HK-2 (cell line): ENCODE results near the gene HUNK.
"Not testable (repeated sequence)": the region's sequence is repeated elsewhere in the genome, so short reads cannot be mapped to it uniquely, and the experiment has no call there.

Source experiments
- DNase-seq: peaks from one replicate; pipeline ENCODE4 v3.0.0-alpha.2; 2018; ENCODE audit not compliant: unreplicated experiment

HUNK gene

DNA sequence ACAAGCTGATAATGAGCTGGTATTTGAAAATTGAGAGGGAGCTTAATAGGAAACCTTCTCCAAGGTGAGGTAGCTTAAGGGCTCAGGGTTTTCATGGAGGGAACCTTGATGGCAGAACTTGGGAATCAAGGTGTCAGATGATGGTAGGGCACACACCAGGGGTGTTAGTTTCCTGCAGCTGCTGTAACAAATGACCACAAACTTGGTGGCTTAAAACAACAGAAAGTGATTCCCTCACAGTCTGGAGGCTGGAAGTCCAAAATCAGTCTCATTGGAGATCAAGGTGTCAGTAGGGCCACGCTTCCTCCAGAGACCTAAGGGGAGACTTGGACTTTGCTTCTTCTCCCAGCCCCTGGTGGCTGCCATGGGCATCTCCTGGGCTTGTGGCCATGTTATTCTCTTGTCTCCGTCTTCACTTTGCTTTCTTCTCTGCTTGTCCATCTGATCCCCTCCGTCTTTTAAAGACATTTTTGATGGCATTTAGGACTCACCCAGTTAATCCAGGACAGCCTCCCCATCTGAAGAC is 45.5 kb downstream of the HUNK start:
- no peak for DNase-seq

DNA sequence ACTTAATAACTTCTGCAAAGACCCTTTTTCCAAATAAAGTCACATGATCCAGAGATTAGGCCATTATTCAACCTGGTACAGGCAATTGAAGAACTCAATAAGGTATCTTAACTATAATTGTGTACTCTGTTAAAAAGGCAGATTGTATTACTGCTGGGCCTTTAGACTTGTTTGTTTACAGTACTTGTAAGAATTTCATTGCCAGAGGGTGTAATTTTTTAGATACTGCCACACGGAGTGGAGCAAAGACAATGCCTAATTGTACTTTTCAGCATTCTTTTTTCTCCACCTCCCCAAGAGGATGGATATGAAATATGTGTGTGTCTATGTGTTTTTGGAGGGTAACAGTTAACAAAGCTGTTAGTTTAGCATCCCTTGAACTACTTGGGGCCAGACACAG is 47.5 kb downstream of the HUNK start:
- no peak for DNase-seq

DNA sequence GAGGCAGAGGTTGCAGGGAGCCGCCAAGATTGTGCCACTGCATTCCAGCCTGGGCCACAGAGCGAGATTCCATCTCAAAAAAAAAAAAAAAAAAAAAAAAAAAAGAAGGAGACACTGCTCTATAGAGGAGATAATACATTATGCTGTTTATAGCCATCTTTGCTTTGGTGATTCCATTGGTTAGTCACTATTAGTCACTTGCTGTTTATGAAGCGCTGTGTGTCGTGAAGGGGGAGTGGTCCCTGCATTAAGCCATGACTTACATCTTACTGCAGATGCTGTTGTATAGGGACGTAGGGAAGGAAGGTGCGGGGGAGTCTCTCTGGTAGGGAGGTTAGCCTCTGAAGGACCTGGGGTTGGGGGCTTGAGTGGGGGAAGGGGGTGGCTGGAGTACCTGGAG is 48.3 kb downstream of the HUNK start:
- DNase-seq = no peak

DNA sequence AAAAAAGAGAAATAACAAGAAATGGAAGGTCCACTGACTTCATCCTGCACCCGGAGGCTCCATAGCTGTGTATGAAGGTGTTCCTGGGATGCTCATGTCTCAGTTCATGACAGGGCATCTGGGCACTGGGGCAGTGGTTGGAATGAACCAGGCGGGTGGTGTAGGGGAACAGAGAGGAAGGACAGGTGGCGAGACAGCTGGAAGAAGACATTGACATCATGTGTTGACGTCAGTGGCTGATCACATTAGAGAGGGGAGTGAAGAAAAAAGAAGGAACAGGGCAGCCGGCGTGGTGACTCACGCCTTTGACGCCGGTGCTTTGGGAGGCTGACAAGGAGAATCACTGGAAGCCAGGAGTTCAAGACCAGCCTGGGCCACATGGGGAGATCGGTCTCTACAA is 50.1 kb downstream of the HUNK start:
- no peak for DNase-seq

DNA sequence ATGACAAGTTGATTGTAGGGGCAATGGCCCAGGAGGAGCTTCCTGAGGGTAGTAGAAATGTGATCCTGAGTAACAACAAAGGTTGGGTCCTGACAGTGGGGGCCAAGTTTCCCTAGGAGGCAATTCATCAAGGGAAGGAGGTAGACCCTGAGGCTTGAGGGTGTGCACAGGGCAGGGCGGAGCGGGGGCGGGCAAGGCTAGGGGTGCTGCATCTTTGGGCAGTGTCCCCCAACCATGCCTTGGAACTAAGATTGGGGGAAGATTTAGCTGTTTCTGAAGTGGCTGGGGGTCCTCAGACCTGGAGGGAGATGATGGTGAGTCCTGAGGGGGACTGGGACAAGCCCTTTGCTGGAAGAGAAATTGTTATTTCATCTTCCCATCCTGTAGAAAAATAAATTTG is 50.9 kb downstream of the HUNK start:
- DNase-seq = no peak

DNA sequence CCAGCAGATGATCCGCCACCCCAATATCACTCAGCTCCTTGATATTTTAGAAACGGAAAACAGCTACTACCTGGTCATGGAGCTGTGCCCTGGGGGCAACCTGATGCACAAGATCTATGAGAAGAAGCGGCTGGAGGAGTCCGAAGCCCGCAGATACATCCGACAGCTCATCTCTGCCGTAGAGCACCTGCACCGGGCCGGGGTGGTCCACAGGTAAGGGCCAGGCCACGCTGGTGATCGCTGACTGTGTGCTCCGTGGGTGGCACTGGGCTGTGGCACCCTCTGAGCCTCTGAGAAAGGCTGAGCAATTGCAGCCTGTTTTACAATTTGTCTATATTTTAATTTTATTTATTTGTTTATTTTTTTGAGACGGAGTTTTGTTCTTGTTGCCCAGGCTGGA is 51.7 kb downstream of the HUNK start:
- no peak for DNase-seq

DNA sequence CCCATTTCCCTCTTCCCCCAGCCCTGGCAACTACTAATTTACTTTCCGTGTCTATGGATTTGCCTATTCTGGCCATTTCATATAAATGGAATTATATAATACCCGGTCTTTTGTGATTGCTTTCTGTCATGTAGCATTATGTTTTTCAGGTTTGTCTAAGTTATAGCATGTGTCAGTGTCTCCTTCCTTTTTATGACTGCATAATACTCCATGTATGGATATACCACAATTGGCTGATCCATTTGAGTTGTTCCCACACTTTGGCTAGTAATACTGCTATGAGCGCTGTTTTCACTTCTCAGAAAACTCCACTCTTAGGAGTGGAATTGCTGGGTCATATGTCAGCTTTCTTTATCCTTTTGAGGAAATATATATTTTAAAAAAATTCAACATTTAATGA is 53.7 kb downstream of the HUNK start:
- DNase-seq = no peak

DNA sequence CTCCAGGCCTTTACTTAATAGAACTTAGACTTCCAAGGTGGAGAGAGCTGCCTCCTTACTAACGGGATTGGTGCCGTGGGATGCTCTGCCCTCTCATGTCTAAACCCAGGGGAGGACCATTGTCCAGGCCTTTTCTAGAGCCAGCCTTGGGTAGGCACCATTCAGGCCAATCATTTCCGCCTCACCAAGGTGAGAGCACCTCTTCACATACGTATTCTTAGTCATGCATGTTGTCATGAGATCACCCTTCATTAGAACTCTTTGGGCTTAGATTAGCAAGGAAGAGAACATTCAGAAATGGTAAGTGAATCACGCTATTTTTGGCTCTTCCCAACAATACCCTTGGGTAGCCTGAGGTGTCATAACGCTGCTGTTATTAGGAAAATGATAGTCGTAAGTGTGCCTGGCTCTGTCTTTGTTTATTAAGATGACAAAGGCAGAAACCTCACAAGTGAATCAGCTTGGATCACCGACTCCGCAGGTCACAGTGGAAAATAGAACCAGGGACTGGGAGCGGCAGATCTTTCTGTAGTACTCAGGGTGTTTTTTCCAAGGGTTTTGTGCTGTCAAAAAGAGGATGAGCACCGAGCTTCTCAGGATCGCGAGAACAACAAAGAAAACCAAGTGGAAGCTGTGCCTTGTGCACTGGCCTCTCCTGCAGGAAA is 55.0 kb downstream of the HUNK start:
- DNase-seq = no peak

DNA sequence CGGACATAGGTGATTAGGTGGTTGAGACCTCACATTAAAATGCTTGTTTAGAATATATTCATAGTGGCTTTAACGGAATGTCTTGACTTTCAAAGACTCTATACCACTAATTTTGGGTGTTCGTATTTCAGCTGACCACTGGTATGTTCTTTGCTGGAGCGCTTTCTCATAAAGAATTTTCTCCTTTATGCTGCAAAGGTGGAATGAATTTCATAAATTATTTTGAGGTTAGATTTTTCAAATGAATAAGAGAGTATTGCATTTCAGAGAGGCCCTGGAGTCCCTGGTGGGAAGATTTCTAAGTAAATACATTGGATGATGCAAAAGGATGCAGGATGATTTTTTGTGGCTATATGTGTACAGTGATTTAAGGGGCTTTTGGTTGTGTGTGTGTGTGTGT is 55.8 kb downstream of the HUNK start:
- DNase-seq = no peak

DNA sequence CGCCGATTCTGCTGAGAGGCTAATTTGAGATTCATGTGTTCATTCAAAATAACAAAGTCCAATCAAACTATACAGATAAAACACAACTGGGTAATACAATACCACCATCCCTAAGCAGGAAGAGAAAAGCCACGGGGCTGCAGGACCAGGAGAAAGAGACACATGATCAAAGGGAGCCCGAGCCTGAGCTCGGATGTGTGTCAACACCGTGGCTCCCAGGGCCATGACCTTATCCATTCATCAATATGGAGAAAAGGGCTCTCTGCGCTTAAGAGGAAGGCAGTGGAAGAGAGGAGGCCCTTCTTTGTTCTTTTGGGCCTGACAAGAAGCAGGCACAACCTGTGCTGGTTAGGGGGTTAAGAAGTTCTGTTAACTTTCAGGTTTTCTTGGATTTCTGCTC is 56.7 kb downstream of the HUNK start:
- DNase-seq = no peak

DNA sequence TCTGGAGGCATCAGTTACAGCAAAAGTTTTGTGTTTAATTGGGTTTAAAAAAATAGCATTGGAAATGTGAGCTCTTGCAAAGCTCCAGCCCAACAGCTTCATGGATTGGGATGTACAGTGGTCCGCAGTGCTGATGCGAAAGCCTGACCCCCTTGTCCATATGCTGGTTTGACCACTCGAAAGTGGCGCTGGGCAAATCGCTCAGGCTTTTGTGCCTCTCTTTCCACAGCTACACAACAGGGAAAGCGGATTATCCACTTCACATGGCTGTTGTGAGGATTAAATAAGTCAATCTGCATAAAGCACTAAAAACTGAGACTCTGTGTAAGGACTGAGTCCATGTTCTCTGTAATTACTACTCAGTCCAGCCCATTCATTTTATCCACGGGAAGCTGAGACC is 57.2 kb downstream of the HUNK start:
- no peak for DNase-seq

DNA sequence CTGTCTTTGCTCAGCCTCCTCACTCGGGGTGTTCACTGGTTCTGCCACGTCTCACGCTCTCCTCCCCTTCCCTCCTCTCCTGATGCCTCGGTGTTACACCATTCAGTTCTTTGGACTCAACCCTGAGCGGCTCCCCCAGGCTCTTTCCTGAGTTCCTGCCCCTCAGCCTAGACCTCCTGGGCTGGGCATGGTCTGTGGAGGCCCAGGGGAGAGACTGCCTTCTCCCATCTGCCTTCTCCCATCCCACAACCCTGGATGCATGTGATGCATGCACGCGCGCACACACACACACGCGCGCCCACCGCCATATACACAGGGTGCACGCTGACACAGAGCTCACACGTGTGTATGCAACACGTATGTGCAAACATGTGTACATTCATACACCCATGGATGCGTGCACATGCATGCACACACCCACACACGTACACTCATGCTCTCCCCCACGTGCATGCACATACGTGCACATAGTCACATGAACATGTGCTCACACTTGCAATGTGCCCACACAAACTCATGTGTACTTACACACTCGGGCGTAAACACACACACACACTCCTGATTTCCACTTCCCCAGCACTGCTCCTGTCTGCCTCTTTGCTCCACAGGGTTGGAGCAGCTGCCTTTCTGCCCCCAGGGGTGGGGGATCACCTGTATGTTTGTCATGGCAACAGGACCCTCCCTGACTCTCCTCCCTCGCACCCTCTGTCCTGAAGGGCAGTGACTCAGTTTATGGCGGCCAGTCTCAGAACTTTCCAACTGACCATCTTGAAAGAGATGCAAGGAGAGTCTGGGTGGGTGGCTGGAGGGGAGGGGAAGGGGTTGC is 59.0 kb downstream of the HUNK start:
- DNase-seq = no peak

DNA sequence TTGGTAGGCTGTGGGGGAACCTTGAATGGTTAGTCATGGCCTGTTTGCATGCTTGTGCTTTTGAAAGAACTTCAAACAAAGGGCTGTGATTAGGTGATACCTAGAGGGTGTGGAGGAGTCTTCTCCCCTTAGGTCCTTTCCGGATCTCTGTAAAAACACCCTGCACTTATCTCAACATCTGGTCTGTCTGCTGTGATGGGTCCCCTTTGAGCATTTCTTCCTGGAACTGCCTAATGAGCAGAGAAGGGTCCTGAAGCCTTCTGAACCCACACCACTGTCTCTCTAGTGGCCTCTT is 59.6 kb downstream of the HUNK start:
- no peak for DNase-seq

DNA sequence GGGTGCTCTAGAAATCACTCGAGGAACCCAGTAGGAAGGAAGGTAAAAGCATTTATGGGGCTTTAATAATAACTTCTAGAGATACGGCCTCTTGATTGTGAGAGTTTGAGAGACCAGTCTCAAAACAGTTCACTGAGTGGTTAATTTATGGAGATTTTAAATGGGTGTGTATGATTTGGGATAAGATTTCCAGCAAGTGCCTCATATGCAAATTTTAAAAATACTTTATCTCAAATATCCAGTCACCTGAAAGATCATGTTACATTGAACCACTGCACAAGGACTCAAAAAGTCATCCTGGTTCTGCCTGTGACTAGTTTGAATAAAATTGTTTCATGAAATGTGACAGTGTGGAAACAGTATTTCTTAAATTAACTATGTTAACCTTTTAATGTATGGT is 64.5 kb downstream of the HUNK start:
- no peak for DNase-seq

DNA sequence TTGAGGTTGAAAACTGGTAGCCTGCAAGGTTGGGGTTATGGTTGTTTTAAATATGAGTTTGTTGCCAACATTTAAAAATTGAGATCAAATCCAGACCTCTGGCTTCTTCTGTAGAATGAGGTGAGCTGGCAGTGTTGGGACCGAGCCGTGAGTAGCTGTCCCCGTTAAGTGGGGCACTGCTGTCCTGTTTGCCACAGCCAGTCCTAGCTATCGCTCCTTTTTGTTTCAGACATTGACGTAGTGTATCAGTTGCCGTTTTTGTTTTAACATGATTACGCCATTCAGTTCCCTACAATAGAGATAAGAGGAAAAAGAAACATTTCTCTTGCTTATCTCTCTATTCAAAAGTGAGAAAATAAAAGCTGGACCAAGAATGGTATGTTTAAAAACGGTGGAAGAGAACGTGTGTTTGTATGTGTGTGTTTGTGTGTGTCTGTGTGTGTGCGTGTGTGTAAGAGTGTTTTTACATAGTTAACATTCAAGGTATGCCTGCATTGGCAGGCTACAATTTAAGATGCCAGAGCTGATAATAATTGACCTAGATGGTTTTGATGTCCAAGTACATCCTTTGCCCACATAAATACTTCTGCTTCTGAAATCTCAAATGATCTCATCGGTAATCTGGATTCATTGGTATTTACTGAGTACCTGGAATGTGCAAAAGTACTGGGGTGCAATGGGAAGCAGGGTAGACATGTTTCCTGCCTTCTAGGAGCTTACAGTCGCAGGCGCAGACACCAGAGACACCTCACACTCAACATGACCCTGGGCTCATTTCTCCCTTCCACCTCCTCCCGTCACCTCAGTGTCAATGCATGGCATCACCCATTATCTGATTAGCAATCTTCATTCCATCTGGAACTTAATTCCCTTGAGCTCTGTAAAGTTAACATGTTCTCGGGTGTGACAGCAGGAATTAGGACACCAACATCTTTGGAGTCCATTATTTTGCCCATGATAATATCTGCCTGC is 65.8 kb downstream of the HUNK start:
- DNase-seq = no peak

DNA sequence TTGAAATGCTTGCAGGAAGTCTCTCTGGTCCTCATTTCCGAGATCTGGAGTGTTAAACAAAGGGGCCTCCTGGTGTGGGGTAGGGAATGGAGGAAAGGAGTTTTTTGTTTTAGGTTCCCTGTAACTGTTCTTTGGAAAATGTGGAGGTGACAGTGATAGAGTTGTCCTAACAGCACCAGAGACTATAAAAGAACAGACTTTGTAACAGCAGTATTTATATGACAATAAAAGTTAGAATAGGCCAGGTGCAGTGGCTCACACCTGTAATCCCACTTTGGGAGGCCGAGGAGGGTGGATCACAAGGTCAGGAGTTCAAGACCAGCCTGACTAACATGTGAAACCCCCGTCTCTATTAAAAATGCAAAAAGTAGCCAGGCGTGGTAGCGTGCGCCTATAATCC is 68.9 kb downstream of the HUNK start:
- no peak for DNase-seq

DNA sequence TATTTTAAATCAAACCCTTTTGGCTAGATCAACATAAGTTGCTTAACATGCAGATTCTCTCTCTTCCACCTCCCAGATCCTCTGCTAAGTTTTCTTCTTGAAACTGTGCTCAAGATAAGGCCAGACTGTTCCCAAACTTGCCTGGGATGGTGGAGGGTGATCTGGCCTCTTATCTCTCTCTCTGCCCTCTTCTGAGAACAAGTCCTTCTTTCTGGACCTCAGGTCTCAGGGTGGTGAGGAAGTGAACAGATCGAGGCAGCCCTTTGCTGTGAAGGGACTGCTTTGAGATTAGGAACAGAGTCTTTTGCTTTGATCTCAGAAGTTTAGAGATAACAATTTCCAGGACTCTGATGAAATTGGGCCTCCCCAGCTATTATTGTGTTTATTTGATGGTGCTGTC is 70.7 kb downstream of the HUNK start:
- no peak for DNase-seq

DNA sequence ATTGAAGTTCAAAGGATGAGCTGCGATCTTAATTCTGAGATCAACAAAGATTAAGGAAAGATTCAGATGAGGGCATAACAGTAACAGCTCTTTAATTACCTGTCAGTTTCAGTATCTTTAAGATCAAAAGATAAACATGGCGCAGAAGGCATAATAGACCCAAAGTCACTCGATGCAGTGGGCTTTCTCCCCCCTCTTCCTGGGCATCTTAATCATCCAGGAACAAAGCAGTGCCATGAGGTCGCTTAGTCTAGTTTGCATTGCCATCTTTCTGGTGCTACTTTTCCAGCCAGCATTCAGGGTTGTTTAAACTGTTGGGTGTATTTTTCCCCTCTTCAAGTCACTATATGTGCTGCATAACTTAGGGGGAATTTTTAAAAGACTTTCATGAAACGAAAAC is 72.3 kb downstream of the HUNK start:
- DNase-seq = no peak

DNA sequence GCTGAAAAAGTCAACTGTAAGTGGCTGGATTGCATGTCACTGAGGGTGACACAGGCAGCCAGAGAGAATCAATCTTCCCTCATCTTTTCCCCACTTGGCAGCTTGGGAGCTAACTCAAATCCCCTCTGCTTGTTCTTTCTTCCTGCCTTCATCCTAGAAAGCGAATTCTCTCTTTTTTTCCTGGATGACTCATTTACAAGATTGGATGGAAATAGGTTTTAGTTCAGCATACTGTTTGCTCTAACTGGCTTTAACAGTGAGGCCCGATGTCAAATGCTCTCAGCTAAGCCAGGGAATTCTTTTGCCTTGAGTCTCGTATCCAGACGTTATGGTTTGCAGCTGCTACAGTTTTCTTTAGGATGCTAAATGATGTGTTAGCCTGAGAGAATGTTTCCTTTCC is 72.7 kb downstream of the HUNK start:
- no peak for DNase-seq

DNA sequence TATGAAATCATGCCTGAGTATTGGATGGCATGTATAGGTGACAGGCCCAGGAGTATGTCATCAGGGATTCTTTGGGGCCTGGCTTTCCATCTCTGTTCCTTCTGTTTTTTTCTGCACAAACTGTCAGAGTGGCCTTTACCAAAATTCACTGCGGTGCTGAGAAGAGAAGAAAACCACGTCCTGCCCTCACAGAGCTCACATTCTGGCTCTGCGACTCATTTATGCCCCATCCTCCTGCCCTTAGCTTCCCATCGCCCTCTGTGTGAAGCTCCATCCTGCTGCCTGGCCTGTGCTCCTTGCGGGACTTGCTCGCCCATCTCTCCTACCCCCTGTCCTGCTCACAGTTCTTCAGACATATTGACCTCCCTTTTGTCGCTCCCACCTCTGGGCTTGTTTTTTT is 73.4 kb downstream of the HUNK start:
- DNase-seq = no peak

DNA sequence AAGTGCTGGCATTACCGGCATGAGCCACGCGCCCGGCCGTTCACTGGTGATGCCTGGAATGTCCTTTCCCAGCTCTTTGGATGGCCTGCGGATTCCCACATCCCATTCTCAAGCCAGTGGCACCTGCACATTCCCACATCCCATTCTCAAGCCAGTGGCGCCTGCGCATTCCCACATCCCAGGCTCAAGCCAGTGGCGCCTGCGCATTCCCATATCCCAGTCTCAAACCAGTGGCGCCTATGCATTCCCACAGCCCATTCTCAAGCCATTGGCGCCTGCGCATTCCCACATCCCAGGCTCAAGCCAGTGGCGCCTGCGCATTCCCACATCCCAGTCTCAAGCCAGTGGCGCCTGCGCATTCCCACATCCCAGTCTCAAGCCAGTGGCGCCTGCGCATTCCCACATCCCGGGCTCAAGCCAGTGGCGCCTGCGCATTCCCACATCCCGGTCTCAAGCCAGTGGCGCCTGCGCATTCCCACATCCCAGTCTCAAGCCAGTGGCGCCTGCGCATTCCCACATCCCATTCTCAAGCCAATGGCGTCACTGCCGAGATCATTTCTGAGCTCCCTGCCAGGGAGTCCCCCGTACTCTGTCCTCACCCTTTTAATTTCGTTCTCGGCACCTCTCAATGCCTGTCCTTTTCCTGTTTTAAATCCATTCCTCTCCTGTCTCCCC is 74.2 kb downstream of the HUNK start:
- not testable (repeated sequence) for DNase-seq

DNA sequence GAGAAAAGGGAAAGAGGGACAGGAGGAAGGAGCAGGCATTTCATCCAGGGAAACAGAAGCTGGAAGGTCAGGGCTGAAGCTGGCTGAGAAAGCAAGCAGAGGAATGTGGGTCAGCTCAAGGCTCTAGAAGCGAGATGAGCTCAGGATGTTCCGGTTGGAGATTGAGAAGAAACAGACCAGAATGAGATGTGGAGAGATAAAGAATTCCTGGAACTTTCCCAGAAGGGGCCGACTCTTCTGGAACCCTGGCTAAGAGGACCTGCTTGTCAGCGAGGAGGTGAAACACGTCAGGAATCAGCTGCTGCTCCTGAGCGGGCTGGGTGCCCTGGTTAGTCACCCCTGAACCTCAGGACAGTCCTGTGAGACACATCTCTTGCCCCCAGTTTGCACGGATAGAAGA is 75.9 kb downstream of the HUNK start:
- no peak for DNase-seq
